HepG2 (cell line): ENCODE measurements around the gene TMEM232. TPM values are rescaled to one million over a fixed set of nuclear protein-coding genes. Genes with fewer than 3 reads are reported as not detected.

Experiments used
- ATAC-seq: fragments of 200-7000 bp; cut with Tn5 transposase; 3 replicates; pipeline ENCODE4 v1.9.1; 2020; ENCODE audit warnings: mild to moderate bottlenecking, moderate library complexity
- BruUV-seq: library from RNA; stranded (reverse); fragments of 400-500 nt; replicated peaks from 2 replicates; lab custom pipeline; 2021; lab: Mats Ljungman, UMichigan
- CTCF ChIA-PET: fragments of 300-600 bp; formaldehyde crosslinking; extraction: SDS; loops from one replicate; lab custom pipeline; 2021; ENCODE audit warnings: low total read pairs, inconsistent platforms, low intra/inter-chr PET ratio; lab: Yijun Ruan, JAX
- POLR2A ChIA-PET: fragments of 350-600 bp; sonication (Branson Sonifier 250); formaldehyde crosslinking; loops from one replicate; lab custom pipeline; 2020; ENCODE audit warnings: antibody characterized with exemption, inconsistent platforms; lab: Yijun Ruan, JAX
- DNase-seq: peaks from one replicate; pipeline ENCODE4 v3.0.0-alpha.2; 2015; ENCODE audit warnings: low spot score
- FAIRE-seq: peaks from 3 replicates; lab custom pipeline; 2011; peaks lifted over from hg19 to GRCh38; lab: Jason Lieb, UNC
- H2AFZ ChIP-seq: one replicate; pipeline ENCODE4 v1.6.1; 2011; ENCODE audit warnings: low read length, inconsistent platforms
- H3K27ac ChIP-seq: fragments of 300-600 bp; 3 replicates; pipeline ENCODE4 v1.8.0; 2011; ENCODE audit warnings: mixed run types, mild to moderate bottlenecking, mixed read lengths, low read length, inconsistent platforms; ENCODE audit not compliant: insufficient read depth; ENCODE audit errors: extremely low read length
- H3K27me3 ChIP-seq, 2 experiments: fragments of 200-600 bp in 1 of 2; 2 replicates in 1 of 2; 3 replicates in 1 of 2; pipeline versions ENCODE4 v1.6.0 to v1.8.0; 2011; ENCODE audit warnings: low read length in 2 of 2, mild to moderate bottlenecking in 2 of 2, moderate library complexity in 2 of 2, inconsistent platforms in 1 of 2; ENCODE audit not compliant: insufficient read depth in 2 of 2, control insufficient read depth in 1 of 2
- H3K36me3 ChIP-seq, 2 experiments: fragments of 200-600 bp in 1 of 2; replicated peaks in 1 of 2; 2 replicates in 1 of 2; 3 replicates in 1 of 2; pipeline versions ENCODE4 v1.5.1 to v1.8.0; 2011; ENCODE audit warnings: low read length in 2 of 2, inconsistent platforms in 1 of 2; ENCODE audit not compliant: insufficient read depth in 2 of 2, control insufficient read depth in 1 of 2
- H3K4me1 ChIP-seq: 2 replicates; pipeline ENCODE4 v1.5.1; 2012; ENCODE audit warnings: low read length, inconsistent platforms; ENCODE audit not compliant: insufficient read depth
- H3K4me2 ChIP-seq: 2 replicates; pipeline ENCODE4 v1.6.0; 2011; ENCODE audit warnings: low read depth, low read length, inconsistent platforms
- H3K4me3 ChIP-seq, 3 experiments: fragments of 200-600 bp in 1 of 3; sonication (generic), shearing (Covaris generic) in 1 of 3; replicated peaks in 1 of 3; 2 replicates each; pipeline ENCODE4 v1.5.1; 2011 to 2016; ENCODE audit warnings: low read length in 3 of 3, inconsistent platforms in 2 of 3, low read depth in 2 of 3, mild to moderate bottlenecking in 2 of 3, control low read depth in 1 of 3, mixed read lengths in 1 of 3; ENCODE audit not compliant: insufficient read depth in 1 of 3
- H3K79me2 ChIP-seq: one replicate; pipeline ENCODE4 v1.6.1; 2011; ENCODE audit warnings: low read length, inconsistent platforms; ENCODE audit not compliant: insufficient read depth
- H3K9ac ChIP-seq: 2 replicates; pipeline ENCODE4 v1.6.0; 2011; ENCODE audit warnings: mild to moderate bottlenecking, low read depth, low read length, inconsistent platforms; ENCODE audit not compliant: insufficient read depth
- H3K9me3 ChIP-seq: 2 replicates; pipeline ENCODE4 v1.5.1; 2012; ENCODE audit warnings: mild to moderate bottlenecking, low read length
- H4K20me1 ChIP-seq: 2 replicates; pipeline ENCODE4 v1.6.0; 2011; ENCODE audit warnings: inconsistent platforms, mild to moderate bottlenecking, low read length, moderate library complexity; ENCODE audit not compliant: insufficient read depth
- KDM2A ChIP-seq: sonication (generic); formaldehyde crosslinking; IDR thresholded peaks from 2 replicates; pipeline ENCODE4 v1.4.0; 2020; ENCODE audit warnings: low read depth, missing genetic modification reagents, borderline replicate concordance
- MIER3 ChIP-seq: IDR thresholded peaks from 2 replicates; pipeline ENCODE4 v1.6.1; 2016; ENCODE audit warnings: missing compliant biosample characterization, borderline replicate concordance
- NFE2 ChIP-seq: sonication (generic); formaldehyde crosslinking; IDR thresholded peaks from 2 replicates; pipeline ENCODE4 v1.4.0; 2020; ENCODE audit warnings: missing genetic modification reagents
- SIN3B ChIP-seq: fragments of 150-350 bp; IDR thresholded peaks from 2 replicates; pipeline ENCODE4 v1.6.1; 2014; ENCODE audit warnings: low read length
- TAF15 ChIP-seq: fragments of 200-400 bp; formaldehyde crosslinking; IDR thresholded peaks from one replicate; pipeline ENCODE4 v1.6.1; 2018; ENCODE audit warnings: mild to moderate bottlenecking, low read depth, low read length; ENCODE audit not compliant: poor library complexity, severe bottlenecking
- ZNF484 ChIP-seq: sonication (generic); formaldehyde crosslinking; IDR thresholded peaks from 2 replicates; pipeline ENCODE4 v1.5.1; 2020; ENCODE audit warnings: mild to moderate bottlenecking, low read depth, missing genetic modification reagents, borderline replicate concordance
- ZNF580 ChIP-seq: IDR thresholded peaks from 2 replicates; pipeline ENCODE4 v1.6.1; 2016; ENCODE audit warnings: low read depth, borderline replicate concordance
- ZNF75D ChIP-seq: sonication (generic); formaldehyde crosslinking; IDR thresholded peaks from 2 replicates; pipeline ENCODE4 v1.8.1; 2023; ENCODE audit warnings: missing genetic modification reagents, mild to moderate bottlenecking, borderline replicate concordance
- WGBS: methylation state at CpG from one replicate; pipeline ENCODE4 v1.1.6; 2017; ENCODE audit warnings: low lambda C conversion rate; 5-methylcytosine and 5-hydroxymethylcytosine counted together
- in situ Hi-C: cut with HindIII; loops from 2 replicates; pipeline ENCODE4 v1.10.0; 2017; ENCODE audit warnings: low pct_unique_long_range_greater_than_20kb; ENCODE audit not compliant: extremely low pct_ligation_motif_present
- intact Hi-C: fragments of 100-400 bp; cut with micrococcal nuclease; formaldehyde crosslinking; loops from one replicate; pipeline ENCODE4 v1.10.0; 2022; ENCODE audit not compliant: unreplicated experiment
- polyA plus RNA-seq, 8 experiments: library from polyadenylated mRNA; depleted of rRNA in 3 of 8; stranded (reverse) in 7 of 8; unstranded in 1 of 8; fragments of >200 nt; fragmentation: Illumina TruSeq in 4 of 8; extraction: Trizol in 4 of 8; gene quantifications; 2 replicates each; pipeline versions ENCODE4 v1.2.1 to v1.2.3, GENCODE V29; 2011 to 2016; ENCODE audit warnings: low read depth in 4 of 8, missing spikeins in 1 of 8, mixed read lengths in 1 of 8; ENCODE audit not compliant: insufficient read depth in 1 of 8
- total RNA-seq, 5 experiments: library from RNA; depleted of rRNA; stranded (reverse); fragments of >200 nt; fragmentation: Illumina TruSeq; extraction: Trizol; gene quantifications; 2 replicates each; pipeline ENCODE4 v1.2.3, GENCODE V29; 2016; ENCODE audit warnings: low read depth in 1 of 5
- TF ChIP-seq, protein P1 (sequence below): sonication (generic); formaldehyde crosslinking; IDR thresholded peaks from 2 replicates; pipeline ENCODE4 v1.4.0; 2020; ENCODE audit warnings: mild to moderate bottlenecking, missing genetic modification reagents, borderline replicate concordance
- TF ChIP-seq, protein P2 (sequence below): sonication (generic); formaldehyde crosslinking; conservative IDR thresholded peaks from 2 replicates; pipeline ENCODE4 v1.8.0; 2022; ENCODE audit warnings: mild to moderate bottlenecking, moderate library complexity, missing genetic modification reagents

The TMEM232 gene
- total and polyA plus RNA-seq, 2 of the 13 experiments (the other 11 are each of a cell fraction or from before 2014, with no cell fraction given) = 0.29 to 0.71 TPM

- Histone ChIP-seq H3K79me2 (no peaks in the 10 kb centered on the region), H4K20me1 (no peaks in the 10 kb centered on the region), H3K27ac (no peak overlapping the region), H3K4me1 (no peaks in the 10 kb centered on the region), H3K4me2 (no peak overlapping the region), H3K36me3 (no peaks in the 10 kb centered on the region), H2AFZ (no peak overlapping the region), H3K27me3 (no peaks in the 10 kb centered on the region), H3K9ac (no peak overlapping the region), H3K9me3 (no peaks in the 10 kb centered on the region), H3K4me3 (no peak overlapping the region)
- CTCF ChIA-PET = no interaction called here
- ATAC-seq (no peak), DNase-seq (no peak), FAIRE-seq (no peak)
- POLR2A ChIA-PET = no interaction called here
- intact Hi-C loops = no loop called here
- in situ Hi-C loops = no loop called here
- BruUV-seq = no TSS peak
- WGBS = 3% methylated on average over 4 of the region's 4 CpGs
- TF ChIP-seq ZNF580 (CRISPR knock-in tag) = no peak
- TF ChIP-seq KDM2A (CRISPR knock-in tag) = no peak
- no peak for TF ChIP-seq ZNF484 (CRISPR knock-in tag)
- TF ChIP-seq NFE2 (CRISPR knock-in tag) = no peak
- TF ChIP-seq, protein P1, sequence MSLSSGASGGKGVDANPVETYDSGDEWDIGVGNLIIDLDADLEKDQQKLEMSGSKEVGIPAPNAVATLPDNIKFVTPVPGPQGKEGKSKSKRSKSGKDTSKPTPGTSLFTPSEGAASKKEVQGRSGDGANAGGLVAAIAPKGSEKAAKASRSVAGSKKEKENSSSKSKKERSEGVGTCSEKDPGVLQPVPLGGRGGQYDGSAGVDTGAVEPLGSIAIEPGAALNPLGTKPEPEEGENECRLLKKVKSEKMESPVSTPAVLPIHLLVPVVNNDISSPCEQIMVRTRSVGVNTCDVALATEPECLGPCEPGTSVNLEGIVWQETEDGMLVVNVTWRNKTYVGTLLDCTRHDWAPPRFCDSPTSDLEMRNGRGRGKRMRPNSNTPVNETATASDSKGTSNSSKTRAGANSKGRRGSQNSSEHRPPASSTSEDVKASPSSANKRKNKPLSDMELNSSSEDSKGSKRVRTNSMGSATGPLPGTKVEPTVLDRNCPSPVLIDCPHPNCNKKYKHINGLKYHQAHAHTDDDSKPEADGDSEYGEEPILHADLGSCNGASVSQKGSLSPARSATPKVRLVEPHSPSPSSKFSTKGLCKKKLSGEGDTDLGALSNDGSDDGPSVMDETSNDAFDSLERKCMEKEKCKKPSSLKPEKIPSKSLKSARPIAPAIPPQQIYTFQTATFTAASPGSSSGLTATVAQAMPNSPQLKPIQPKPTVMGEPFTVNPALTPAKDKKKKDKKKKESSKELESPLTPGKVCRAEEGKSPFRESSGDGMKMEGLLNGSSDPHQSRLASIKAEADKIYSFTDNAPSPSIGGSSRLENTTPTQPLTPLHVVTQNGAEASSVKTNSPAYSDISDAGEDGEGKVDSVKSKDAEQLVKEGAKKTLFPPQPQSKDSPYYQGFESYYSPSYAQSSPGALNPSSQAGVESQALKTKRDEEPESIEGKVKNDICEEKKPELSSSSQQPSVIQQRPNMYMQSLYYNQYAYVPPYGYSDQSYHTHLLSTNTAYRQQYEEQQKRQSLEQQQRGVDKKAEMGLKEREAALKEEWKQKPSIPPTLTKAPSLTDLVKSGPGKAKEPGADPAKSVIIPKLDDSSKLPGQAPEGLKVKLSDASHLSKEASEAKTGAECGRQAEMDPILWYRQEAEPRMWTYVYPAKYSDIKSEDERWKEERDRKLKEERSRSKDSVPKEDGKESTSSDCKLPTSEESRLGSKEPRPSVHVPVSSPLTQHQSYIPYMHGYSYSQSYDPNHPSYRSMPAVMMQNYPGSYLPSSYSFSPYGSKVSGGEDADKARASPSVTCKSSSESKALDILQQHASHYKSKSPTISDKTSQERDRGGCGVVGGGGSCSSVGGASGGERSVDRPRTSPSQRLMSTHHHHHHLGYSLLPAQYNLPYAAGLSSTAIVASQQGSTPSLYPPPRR (CRISPR knock-in tag) = no peak
- TF ChIP-seq, protein P2, sequence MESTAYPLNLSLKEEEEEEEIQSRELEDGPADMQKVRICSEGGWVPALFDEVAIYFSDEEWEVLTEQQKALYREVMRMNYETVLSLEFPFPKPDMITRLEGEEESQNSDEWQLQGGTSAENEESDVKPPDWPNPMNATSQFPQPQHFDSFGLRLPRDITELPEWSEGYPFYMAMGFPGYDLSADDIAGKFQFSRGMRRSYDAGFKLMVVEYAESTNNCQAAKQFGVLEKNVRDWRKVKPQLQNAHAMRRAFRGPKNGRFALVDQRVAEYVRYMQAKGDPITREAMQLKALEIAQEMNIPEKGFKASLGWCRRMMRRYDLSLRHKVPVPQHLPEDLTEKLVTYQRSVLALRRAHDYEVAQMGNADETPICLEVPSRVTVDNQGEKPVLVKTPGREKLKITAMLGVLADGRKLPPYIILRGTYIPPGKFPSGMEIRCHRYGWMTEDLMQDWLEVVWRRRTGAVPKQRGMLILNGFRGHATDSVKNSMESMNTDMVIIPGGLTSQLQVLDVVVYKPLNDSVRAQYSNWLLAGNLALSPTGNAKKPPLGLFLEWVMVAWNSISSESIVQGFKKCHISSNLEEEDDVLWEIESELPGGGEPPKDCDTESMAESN (CRISPR knock-in tag) = no peak
- no peak for TF ChIP-seq MIER3 (CRISPR knock-in tag)
- no peak for TF ChIP-seq ZNF75D (CRISPR knock-in tag)
- TF ChIP-seq SIN3B = no peak
- no peak for TF ChIP-seq TAF15
Observed at GRCh38 chr5:110547495-110547894, 179.0 kb downstream of the TMEM232 start.
